ENCODE data around the gene NRBF2. TPM values are rescaled to one million over a fixed set of nuclear protein-coding genes. Genes with fewer than 3 reads are reported as not detected.

The NRBF2 gene
- total and polyA plus RNA-seq, 9 of the 15 experiments (the other 6 are each of a cell fraction or from before 2014, with no cell fraction given), result 20.8 to 52.1 (median 30.5) TPM

DNA sequence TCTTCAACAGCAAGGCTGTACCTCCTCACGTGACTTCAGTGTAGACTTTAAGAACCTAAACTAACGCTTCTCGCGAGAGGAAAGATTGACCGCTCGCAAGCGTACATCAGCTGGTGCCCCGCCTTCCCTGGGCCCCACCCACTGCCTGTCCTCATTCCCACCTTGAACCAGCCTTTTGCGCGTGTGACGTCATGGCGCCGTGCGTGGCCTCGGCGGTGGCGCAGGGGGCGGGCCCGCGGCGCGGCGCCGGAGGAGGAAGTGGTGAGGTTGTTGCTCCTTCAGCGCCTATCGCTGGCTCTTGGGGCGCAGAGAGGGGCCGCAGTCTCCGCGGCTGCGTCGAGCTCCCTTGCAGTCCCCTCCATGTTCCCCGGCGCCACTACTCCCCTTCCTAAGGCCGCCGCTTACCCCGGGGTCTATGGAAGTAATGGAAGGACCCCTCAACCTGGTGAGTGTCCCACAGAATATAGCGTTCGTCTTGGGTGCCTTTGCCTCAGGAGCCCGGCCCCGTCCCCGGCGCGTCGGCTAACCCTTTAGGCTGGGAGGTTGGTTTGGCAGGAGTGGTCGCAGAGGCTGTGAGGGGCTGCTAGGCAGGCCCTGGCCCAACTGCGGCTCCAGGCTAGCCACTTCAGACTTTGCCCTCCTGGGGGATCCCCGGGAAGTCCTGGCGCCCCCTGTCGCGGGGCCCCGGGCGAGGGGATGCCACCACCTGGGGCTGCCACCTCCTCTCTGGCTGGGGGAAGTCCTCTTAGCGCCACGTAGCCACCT, at the start of gene NRBF2 (continued):
- TF ChIP-seq EWSR1 (IDR thresholded peaks at IDR 0.05; ENCODE audit: borderline replicate concordance, low read depth, partially characterized antibody) (no peak), EP400 (IDR thresholded peaks at IDR 0.05) (peak; percentile 83), CSDE1 (IDR thresholded peaks at IDR 0.05) (peak in 1 of 2 experiments; percentile 63; a peak in 1 of 4 replicates), ZNF263 (CRISPR knock-in tag; IDR thresholded peaks at IDR 0.05; ENCODE audit: borderline replicate concordance) (peak; percentile 16; the same call in 1 of the 2 replicates), MCM5 (IDR thresholded peaks at IDR 0.05; ENCODE audit: low read depth) (no peak), ZSCAN29 (IDR thresholded peaks at IDR 0.05) (no peak), ZNF165 (CRISPR knock-in tag; IDR thresholded peaks at IDR 0.05; ENCODE audit: borderline replicate concordance) (no peak), MTA3 (IDR thresholded peaks at IDR 0.05; ENCODE audit: borderline replicate concordance) (peak; percentile 82; the same call in 1 of the 2 replicates), CCNT2 (IDR thresholded peaks at IDR 0.05; ENCODE audit: borderline replicate concordance, extremely low read depth, insufficient read length, low read depth, low read length) (peak; percentile 85)
- TF ChIP-seq, protein P1, sequence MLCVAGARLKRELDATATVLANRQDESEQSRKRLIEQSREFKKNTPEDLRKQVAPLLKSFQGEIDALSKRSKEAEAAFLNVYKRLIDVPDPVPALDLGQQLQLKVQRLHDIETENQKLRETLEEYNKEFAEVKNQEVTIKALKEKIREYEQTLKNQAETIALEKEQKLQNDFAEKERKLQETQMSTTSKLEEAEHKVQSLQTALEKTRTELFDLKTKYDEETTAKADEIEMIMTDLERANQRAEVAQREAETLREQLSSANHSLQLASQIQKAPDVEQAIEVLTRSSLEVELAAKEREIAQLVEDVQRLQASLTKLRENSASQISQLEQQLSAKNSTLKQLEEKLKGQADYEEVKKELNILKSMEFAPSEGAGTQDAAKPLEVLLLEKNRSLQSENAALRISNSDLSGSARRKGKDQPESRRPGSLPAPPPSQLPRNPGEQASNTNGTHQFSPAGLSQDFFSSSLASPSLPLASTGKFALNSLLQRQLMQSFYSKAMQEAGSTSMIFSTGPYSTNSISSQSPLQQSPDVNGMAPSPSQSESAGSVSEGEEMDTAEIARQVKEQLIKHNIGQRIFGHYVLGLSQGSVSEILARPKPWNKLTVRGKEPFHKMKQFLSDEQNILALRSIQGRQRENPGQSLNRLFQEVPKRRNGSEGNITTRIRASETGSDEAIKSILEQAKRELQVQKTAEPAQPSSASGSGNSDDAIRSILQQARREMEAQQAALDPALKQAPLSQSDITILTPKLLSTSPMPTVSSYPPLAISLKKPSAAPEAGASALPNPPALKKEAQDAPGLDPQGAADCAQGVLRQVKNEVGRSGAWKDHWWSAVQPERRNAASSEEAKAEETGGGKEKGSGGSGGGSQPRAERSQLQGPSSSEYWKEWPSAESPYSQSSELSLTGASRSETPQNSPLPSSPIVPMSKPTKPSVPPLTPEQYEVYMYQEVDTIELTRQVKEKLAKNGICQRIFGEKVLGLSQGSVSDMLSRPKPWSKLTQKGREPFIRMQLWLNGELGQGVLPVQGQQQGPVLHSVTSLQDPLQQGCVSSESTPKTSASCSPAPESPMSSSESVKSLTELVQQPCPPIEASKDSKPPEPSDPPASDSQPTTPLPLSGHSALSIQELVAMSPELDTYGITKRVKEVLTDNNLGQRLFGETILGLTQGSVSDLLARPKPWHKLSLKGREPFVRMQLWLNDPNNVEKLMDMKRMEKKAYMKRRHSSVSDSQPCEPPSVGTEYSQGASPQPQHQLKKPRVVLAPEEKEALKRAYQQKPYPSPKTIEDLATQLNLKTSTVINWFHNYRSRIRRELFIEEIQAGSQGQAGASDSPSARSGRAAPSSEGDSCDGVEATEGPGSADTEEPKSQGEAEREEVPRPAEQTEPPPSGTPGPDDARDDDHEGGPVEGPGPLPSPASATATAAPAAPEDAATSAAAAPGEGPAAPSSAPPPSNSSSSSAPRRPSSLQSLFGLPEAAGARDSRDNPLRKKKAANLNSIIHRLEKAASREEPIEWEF (CRISPR knock-in tag; IDR thresholded peaks at IDR 0.05), result no peak
- TF ChIP-seq, protein P2, sequence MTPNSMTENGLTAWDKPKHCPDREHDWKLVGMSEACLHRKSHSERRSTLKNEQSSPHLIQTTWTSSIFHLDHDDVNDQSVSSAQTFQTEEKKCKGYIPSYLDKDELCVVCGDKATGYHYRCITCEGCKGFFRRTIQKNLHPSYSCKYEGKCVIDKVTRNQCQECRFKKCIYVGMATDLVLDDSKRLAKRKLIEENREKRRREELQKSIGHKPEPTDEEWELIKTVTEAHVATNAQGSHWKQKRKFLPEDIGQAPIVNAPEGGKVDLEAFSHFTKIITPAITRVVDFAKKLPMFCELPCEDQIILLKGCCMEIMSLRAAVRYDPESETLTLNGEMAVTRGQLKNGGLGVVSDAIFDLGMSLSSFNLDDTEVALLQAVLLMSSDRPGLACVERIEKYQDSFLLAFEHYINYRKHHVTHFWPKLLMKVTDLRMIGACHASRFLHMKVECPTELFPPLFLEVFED (CRISPR knock-in tag; conservative IDR thresholded peaks at IDR 0.05), result peak; percentile 64; the same call in 1 of the 2 replicates
- TF ChIP-seq, protein P3, sequence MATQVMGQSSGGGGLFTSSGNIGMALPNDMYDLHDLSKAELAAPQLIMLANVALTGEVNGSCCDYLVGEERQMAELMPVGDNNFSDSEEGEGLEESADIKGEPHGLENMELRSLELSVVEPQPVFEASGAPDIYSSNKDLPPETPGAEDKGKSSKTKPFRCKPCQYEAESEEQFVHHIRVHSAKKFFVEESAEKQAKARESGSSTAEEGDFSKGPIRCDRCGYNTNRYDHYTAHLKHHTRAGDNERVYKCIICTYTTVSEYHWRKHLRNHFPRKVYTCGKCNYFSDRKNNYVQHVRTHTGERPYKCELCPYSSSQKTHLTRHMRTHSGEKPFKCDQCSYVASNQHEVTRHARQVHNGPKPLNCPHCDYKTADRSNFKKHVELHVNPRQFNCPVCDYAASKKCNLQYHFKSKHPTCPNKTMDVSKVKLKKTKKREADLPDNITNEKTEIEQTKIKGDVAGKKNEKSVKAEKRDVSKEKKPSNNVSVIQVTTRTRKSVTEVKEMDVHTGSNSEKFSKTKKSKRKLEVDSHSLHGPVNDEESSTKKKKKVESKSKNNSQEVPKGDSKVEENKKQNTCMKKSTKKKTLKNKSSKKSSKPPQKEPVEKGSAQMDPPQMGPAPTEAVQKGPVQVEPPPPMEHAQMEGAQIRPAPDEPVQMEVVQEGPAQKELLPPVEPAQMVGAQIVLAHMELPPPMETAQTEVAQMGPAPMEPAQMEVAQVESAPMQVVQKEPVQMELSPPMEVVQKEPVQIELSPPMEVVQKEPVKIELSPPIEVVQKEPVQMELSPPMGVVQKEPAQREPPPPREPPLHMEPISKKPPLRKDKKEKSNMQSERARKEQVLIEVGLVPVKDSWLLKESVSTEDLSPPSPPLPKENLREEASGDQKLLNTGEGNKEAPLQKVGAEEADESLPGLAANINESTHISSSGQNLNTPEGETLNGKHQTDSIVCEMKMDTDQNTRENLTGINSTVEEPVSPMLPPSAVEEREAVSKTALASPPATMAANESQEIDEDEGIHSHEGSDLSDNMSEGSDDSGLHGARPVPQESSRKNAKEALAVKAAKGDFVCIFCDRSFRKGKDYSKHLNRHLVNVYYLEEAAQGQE (IDR thresholded peaks at IDR 0.05; ENCODE audit: borderline replicate concordance), result peak; percentile 85
- TF ChIP-seq, protein P3 (CRISPR knock-in tag; IDR thresholded peaks at IDR 0.05; ENCODE audit: low read depth), result peak; percentile 74; the same call in 1 of the 2 replicates
